AG10803 (cell line): ENCODE results near the gene CDCP2.
"Not testable (repeated sequence)": the region's sequence is repeated elsewhere in the genome, so short reads cannot be mapped to it uniquely, and the experiment has no call there.

Experiments
- DNase-seq: peaks from one replicate; pipeline ENCODE4 v3.0.0; 2010; ENCODE audit warnings: low read depth
- H3K4me3 ChIP-seq: 2 replicates; pipeline ENCODE4 v1.5.1; 2011; ENCODE audit warnings: mild to moderate bottlenecking, low read length, control low read depth
- TF ChIP-seq, protein P1 (sequence below): conservative IDR thresholded peaks from 2 replicates; pipeline ENCODE4 v1.5.1; 2011; ENCODE audit warnings: mild to moderate bottlenecking, low read length, control low read depth, inconsistent platforms

The CDCP2 gene

DNA sequence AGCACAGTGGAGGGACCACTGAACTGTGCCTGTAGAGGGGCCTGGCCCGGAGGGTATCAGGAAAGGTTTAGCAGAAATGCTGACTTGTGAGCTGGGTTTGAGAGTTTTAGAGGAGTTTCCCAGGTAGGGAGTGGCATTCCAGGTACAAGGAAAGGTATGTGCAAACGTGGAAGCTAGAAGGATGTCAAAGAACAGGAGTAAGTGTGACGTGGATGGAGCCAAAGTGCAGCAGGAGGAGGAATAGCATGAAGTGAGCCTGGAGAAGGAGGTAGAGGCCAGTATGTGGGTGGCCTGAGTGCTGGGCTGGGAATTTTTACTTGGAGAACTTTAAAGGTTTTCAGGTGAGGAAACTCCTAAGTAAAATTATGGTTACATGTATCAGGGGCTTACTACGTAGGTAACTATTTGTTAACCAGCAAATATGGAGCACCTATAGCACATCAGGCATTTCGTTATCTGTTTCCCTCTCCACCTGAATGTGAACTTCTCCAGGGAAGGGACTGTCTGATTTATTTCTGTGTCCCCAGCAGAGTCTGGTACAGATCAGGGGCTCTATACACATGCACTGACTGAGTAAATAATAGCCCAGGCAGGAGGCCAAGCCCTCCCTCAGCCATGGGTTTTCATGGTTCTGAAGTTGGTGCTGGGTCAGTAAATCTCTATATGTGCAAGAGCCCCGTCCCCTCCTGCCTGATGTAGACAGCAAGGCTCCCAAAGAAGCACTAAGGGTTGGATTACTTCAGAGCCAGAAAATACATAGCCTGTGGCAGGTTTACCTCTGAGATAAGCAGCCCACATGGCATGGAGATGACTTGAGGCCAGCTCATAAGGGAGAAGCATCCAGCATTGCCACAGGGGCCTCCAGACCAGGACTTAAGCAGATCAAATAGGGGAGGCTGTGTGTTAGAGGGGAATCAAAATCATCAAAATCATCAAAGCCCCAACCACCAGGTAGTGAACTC, 43.4 kb downstream of the CDCP2 start:
- no peak overlapping the region for H3K4me3 ChIP-seq
- TF ChIP-seq, protein P1, sequence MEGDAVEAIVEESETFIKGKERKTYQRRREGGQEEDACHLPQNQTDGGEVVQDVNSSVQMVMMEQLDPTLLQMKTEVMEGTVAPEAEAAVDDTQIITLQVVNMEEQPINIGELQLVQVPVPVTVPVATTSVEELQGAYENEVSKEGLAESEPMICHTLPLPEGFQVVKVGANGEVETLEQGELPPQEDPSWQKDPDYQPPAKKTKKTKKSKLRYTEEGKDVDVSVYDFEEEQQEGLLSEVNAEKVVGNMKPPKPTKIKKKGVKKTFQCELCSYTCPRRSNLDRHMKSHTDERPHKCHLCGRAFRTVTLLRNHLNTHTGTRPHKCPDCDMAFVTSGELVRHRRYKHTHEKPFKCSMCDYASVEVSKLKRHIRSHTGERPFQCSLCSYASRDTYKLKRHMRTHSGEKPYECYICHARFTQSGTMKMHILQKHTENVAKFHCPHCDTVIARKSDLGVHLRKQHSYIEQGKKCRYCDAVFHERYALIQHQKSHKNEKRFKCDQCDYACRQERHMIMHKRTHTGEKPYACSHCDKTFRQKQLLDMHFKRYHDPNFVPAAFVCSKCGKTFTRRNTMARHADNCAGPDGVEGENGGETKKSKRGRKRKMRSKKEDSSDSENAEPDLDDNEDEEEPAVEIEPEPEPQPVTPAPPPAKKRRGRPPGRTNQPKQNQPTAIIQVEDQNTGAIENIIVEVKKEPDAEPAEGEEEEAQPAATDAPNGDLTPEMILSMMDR: no peak
- no peak for DNase-seq

DNA sequence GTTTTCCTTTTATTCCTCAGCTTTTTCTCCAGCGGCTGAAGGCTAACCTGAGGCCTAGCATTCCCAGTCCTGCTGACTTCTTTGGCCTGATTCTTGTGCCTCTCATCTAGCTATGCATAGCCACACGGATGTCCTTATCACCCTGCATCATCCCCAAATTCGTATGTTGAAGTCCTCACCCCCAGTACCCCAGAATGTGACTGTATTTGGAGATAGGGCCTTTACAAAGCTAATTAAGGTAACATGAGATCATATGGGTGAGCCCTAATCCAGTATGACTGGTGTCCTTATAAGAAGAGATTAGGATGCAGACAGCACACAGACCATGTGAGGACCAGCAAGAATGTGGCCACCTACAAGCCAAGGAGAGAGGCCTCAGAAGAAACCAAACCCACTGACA, 44.6 kb downstream of the CDCP2 start:
- no peak overlapping the region for H3K4me3 ChIP-seq
- TF ChIP-seq, protein P1: no peak
- DNase-seq: no peak

DNA sequence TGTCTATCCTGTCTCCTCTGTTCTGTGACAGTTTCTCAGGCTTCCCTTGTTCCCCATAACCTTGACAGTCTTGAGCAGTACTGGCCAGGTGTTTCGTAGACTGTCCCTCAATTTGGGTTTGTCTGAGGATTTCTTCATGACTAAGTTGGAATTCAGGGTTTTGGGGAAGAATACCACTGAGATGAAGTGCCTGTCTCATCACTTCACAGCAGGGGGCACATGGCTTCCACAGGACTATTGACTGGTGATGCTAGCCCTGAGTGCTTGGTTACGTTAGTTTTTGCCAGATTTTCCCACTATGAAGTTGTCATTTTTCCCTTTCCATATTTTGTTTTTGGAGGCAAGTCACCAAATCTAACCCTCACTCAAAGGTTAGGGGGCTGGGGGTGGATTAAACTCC, 45.7 kb downstream of the CDCP2 start:
- TF ChIP-seq, protein P1: peak; percentile 68

DNA sequence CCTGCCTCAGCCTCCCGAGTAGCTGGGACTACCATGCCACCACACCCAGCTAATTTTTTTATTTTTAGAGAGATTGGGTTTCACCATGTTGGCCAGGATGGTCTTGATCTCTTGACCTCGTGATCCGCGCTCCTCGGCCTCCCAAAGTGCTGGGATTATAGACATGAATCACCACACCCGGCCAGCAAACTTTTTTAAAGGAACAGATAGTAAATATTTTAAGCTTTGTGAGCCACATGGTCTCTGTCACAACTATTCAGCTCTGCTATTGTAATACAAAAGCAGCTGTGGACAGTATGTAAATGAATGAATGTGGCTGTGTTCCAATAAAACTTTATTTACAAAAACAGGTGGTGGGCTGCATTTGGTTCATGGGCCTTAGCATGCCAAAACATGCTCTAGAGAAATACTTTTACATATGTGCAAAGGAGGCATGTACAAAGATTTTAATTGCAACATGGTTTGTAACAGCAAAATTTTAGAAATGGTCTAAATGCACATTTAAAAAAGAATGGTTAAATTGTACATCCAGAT, 47.0 kb downstream of the CDCP2 start:
- DNase-seq: no peak
- TF ChIP-seq, protein P1: no peak
- H3K4me3 ChIP-seq: no peak overlapping the region

More for the DNA sequence above, 45.7 kb downstream of the CDCP2 start:
- H3K4me3 ChIP-seq: no peak overlapping the region
- DNase-seq: peak; percentile 49

DNA sequence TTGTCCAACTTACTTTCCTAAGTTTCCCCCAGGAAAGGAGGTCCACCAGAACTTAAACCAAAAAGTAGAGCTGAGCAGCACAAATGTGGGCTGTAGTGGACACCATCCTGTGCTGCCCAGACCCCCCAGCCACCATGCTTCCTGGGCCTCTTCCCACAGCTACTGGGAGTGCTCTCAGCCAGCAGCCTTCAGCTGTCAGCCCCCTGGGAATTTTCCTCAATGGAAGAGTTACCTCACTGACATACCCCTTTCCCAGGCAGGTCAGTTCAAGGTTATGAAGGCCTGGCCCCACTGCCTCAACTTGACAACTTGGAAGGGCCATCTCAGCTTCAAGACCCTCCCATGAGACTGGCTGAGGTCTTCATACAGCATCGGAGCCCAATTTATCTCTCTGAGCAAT, 47.7 kb downstream of the CDCP2 start:
- H3K4me3 ChIP-seq: no peak overlapping the region
- TF ChIP-seq, protein P1: no peak
- no peak for DNase-seq

DNA sequence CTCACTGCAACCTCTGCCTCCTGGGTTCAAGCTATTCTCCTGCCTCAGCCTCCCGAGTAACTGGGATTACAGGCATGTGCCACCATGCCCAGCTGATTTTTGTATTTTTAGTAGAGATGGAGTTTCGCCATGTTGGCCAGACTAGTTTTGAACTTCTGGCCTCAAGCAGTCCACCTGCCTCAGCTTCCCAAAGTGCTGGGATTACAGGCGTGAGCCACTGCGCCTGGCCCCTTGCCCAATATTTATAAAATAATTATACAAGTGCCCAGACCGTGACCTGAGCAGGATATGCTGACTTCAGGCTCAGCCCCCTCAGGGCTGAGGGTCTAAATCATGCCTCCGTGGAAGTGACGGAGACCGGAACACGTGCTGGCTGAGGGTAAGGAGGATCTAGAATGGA, 48.2 kb downstream of the CDCP2 start:
- H3K4me3 ChIP-seq, DNase-seq: not testable (repeated sequence)

DNA sequence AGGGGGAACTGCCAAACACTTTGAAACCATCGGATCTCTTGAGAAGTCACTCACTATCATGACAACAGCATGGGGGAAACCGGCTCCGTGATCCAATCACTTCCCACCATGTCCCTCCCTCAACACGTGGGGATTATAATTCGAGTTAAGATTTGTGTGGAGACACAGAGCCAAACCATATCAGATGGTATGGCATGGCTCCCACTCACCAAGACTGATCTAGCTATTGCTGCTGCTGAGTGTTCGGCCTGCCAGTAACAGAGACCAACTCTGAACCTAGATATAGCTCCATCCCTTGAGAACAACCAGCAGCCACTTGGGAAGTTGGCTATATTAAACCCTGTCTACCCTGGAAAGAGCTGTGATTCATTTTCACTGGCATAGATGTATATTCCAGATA, 49.4 kb downstream of the CDCP2 start:
- no peak for DNase-seq
- TF ChIP-seq, protein P1: no peak
- no peak overlapping the region for H3K4me3 ChIP-seq
